HepG2 (cell line): Measurements from ENCODE around the gene COL18A1. TPM values are rescaled to one million over a fixed set of nuclear protein-coding genes. Genes with fewer than 3 reads are reported as not detected.

Experiments
- ATAD3A ChIP-seq: sonication (generic); formaldehyde crosslinking; IDR thresholded peaks from 2 replicates; pipeline ENCODE4 v1.4.0; 2020; ENCODE audit warnings: missing genetic modification reagents
- ELF3 ChIP-seq: IDR thresholded peaks from 2 replicates; pipeline ENCODE4 v1.6.1; 2016; ENCODE audit warnings: missing genetic modification reagents, missing compliant biosample characterization
- GTF3A ChIP-seq: sonication (generic); formaldehyde crosslinking; conservative IDR thresholded peaks from 2 replicates; pipeline ENCODE4 v1.4.0; 2020; ENCODE audit warnings: mild to moderate bottlenecking, missing genetic modification reagents
- HOXA7 ChIP-seq: sonication (generic); formaldehyde crosslinking; IDR thresholded peaks from 2 replicates; pipeline ENCODE4 v1.8.1; 2022; ENCODE audit warnings: mild to moderate bottlenecking, missing genetic modification reagents, moderate library complexity
- ISL2 ChIP-seq: sonication (generic); formaldehyde crosslinking; IDR thresholded peaks from 2 replicates; pipeline ENCODE4 v1.5.0; 2020; ENCODE audit warnings: missing genetic modification reagents
- JUN ChIP-seq: sonication (generic); formaldehyde crosslinking; IDR thresholded peaks from 2 replicates; pipeline ENCODE4 v1.4.0; 2020; ENCODE audit warnings: mild to moderate bottlenecking, missing genetic modification reagents
- KDM4B ChIP-seq: sonication (generic); formaldehyde crosslinking; IDR thresholded peaks from 2 replicates; pipeline ENCODE4 v1.4.0; 2020; ENCODE audit warnings: missing genetic modification reagents
- KLF13 ChIP-seq: sonication (generic); formaldehyde crosslinking; IDR thresholded peaks from 2 replicates; pipeline ENCODE4 v1.4.0; 2020; ENCODE audit warnings: mild to moderate bottlenecking, missing genetic modification reagents
- KLF6 ChIP-seq: IDR thresholded peaks from 2 replicates; pipeline ENCODE4 v1.8.0; 2016; ENCODE audit warnings: missing biosample characterization, missing genetic modification reagents
- NFE2L1 ChIP-seq: sonication (generic); formaldehyde crosslinking; IDR thresholded peaks from 2 replicates; pipeline ENCODE4 v1.4.0; 2020; ENCODE audit warnings: missing genetic modification reagents, mild to moderate bottlenecking, borderline replicate concordance
- RAD21 ChIP-seq: fragments of 450-650 bp; formaldehyde crosslinking; IDR thresholded peaks from 2 replicates; pipeline ENCODE4 v1.5.0; 2020; ENCODE audit warnings: mild to moderate bottlenecking
- RERE ChIP-seq: IDR thresholded peaks from 2 replicates; pipeline ENCODE4 v1.6.1; 2016; ENCODE audit warnings: low read depth, missing genetic modification reagents, missing compliant biosample characterization
- SNRNP70 ChIP-seq: fragments of 200-400 bp; formaldehyde crosslinking; IDR thresholded peaks from 2 replicates; pipeline ENCODE4 v1.6.1; 2017; ENCODE audit warnings: mild to moderate bottlenecking, low read depth, low read length, moderate library complexity
- TARDBP ChIP-seq: sonication (generic); formaldehyde crosslinking; IDR thresholded peaks from 2 replicates; pipeline ENCODE4 v1.8.0; 2022; ENCODE audit warnings: mild to moderate bottlenecking, missing genetic modification reagents
- TFAP4 ChIP-seq: sonication (generic); IDR thresholded peaks from 2 replicates; pipeline ENCODE4 v1.6.1; 2016; ENCODE audit warnings: low read depth, borderline replicate concordance
- YY1 ChIP-seq: IDR thresholded peaks from 2 replicates; pipeline ENCODE4 v1.6.1; 2011; ENCODE audit warnings: low read length, low read depth, moderate library complexity, mild to moderate bottlenecking; ENCODE audit not compliant: insufficient read depth, insufficient replicate concordance
- ZNF138 ChIP-seq: sonication (generic); formaldehyde crosslinking; IDR thresholded peaks from 2 replicates; pipeline ENCODE4 v1.5.0; 2020; ENCODE audit warnings: mild to moderate bottlenecking, low read depth, missing genetic modification reagents
- ZNF292 ChIP-seq: sonication (generic); formaldehyde crosslinking; IDR thresholded peaks from 2 replicates; pipeline ENCODE4 v1.8.1; 2022; ENCODE audit warnings: mild to moderate bottlenecking, low read depth, missing genetic modification reagents, borderline replicate concordance
- ZNF3 ChIP-seq: IDR thresholded peaks from 2 replicates; pipeline ENCODE4 v1.7.0; 2017; ENCODE audit warnings: inconsistent platforms
- ZNF615 ChIP-seq: sonication (generic); formaldehyde crosslinking; IDR thresholded peaks from 2 replicates; pipeline ENCODE4 v1.5.0; 2020; ENCODE audit warnings: mild to moderate bottlenecking, missing genetic modification reagents, borderline replicate concordance
- ZNF713 ChIP-seq: sonication (generic); formaldehyde crosslinking; IDR thresholded peaks from 2 replicates; pipeline ENCODE4 v1.4.0; 2020; ENCODE audit warnings: mild to moderate bottlenecking, missing genetic modification reagents
- ZNF746 ChIP-seq: sonication (generic); formaldehyde crosslinking; IDR thresholded peaks from 2 replicates; pipeline ENCODE4 v1.8.0; 2022; ENCODE audit warnings: mild to moderate bottlenecking, missing genetic modification reagents
- ZUFSP ChIP-seq: sonication (generic); formaldehyde crosslinking; IDR thresholded peaks from 2 replicates; pipeline ENCODE4 v1.9.0; 2021; ENCODE audit warnings: missing genetic modification reagents, mild to moderate bottlenecking, borderline replicate concordance
- ZZZ3 ChIP-seq: sonication (generic); formaldehyde crosslinking; IDR thresholded peaks from 2 replicates; pipeline ENCODE4 v1.4.0; 2020; ENCODE audit warnings: missing genetic modification reagents, mild to moderate bottlenecking, borderline replicate concordance
- polyA plus RNA-seq, 8 experiments: library from polyadenylated mRNA; depleted of rRNA in 3 of 8; stranded (reverse) in 7 of 8; unstranded in 1 of 8; fragments of >200 nt; fragmentation: Illumina TruSeq in 4 of 8; extraction: Trizol in 4 of 8; gene quantifications; 2 replicates each; pipeline versions ENCODE4 v1.2.1 to v1.2.3, GENCODE V29; 2011 to 2016; ENCODE audit warnings: low read depth in 4 of 8, missing spikeins in 1 of 8, mixed read lengths in 1 of 8; ENCODE audit not compliant: insufficient read depth in 1 of 8
- total RNA-seq, 5 experiments: library from RNA; depleted of rRNA; stranded (reverse); fragments of >200 nt; fragmentation: Illumina TruSeq; extraction: Trizol; gene quantifications; 2 replicates each; pipeline ENCODE4 v1.2.3, GENCODE V29; 2016; ENCODE audit warnings: low read depth in 1 of 5

Gene COL18A1
- total and polyA plus RNA-seq, 2 of the 13 experiments (the other 11 are each of a cell fraction or from before 2014, with no cell fraction given) = 79.0 to 102 TPM

GRCh38 chr21:45471525-45472221, 66.7 kb downstream of the COL18A1 start (continued):
- TF ChIP-seq RERE (CRISPR knock-in tag) (no peak), YY1 (peak; percentile 28), TFAP4 (peak; percentile 98), ZNF746 (CRISPR knock-in tag) (peak; percentile 90), ZNF292 (CRISPR knock-in tag) (peak; percentile 73; the same call in 1 of the 2 replicates), ZNF615 (CRISPR knock-in tag) (no peak), ATAD3A (CRISPR knock-in tag) (0 out of 2 replicates have a peak, but pooled peaks have one; percentile 11), RAD21 (peak; percentile 49; the same call in 1 of the 2 replicates), ZNF3 (CRISPR knock-in tag) (no peak), ZZZ3 (CRISPR knock-in tag) (no peak), TARDBP (CRISPR knock-in tag) (no peak; the same call in 1 of the 2 replicates), ZNF713 (CRISPR knock-in tag) (0 out of 2 replicates have a peak, but pooled peaks have one; percentile 39), KDM4B (0 out of 2 replicates have a peak, but pooled peaks have one; percentile 69), NFE2L1 (CRISPR knock-in tag) (no peak), JUN (CRISPR knock-in tag) (no peak), GTF3A (CRISPR knock-in tag) (no peak), ISL2 (CRISPR knock-in tag) (peak; percentile 91), ZNF138 (CRISPR knock-in tag) (no peak), KLF13 (CRISPR knock-in tag) (no peak), HOXA7 (CRISPR knock-in tag) (no peak), SNRNP70 (no peak), ZUFSP (no peak), KLF6 (CRISPR knock-in tag) (peak; percentile 96), ELF3 (CRISPR knock-in tag) (peak; percentile 85)
